Endothelial cell of umbilical vein (primary cell): ENCODE results near the gene FIG4. TPM values are rescaled to one million over a fixed set of nuclear protein-coding genes. Genes with fewer than 3 reads are reported as not detected.

Source experiments
- BruUV-seq: library from RNA; stranded (reverse); fragments of 400-500 nt; replicated peaks from 2 replicates; lab custom pipeline; 2021; lab: Mats Ljungman, UMichigan
- CTCF ChIA-PET: fragments of 300-600, 350-600 bp; sonication (Branson Sonifier 250); formaldehyde crosslinking; loops from one replicate; lab custom pipeline; 2021; ENCODE audit warnings: antibody characterized with exemption, inconsistent platforms; lab: Charles Lee
- POLR2A ChIA-PET: fragments of 300-600, 350-600 bp; sonication (Branson Sonifier 250); formaldehyde crosslinking; loops from one replicate; lab custom pipeline; 2021; ENCODE audit warnings: antibody characterized with exemption, inconsistent platforms; lab: Charles Lee
- DNase-seq: peaks from one replicate; pipeline ENCODE4 v3.0.0-alpha.2; 2011; ENCODE audit warnings: low read depth, low spot score
- FAIRE-seq: peaks from 2 replicates; lab custom pipeline; 2011; peaks lifted over from hg19 to GRCh38; lab: Jason Lieb, UNC
- H2AFZ ChIP-seq: 2 replicates; pipeline ENCODE4 v1.6.0; 2012; ENCODE audit warnings: low read depth, low read length, control low read depth, inconsistent platforms
- H3K27ac ChIP-seq: 2 replicates; pipeline ENCODE4 v1.5.1; 2011; ENCODE audit warnings: low read depth, mild to moderate bottlenecking, control low read depth, low read length, moderate library complexity; ENCODE audit not compliant: insufficient read depth
- H3K27me3 ChIP-seq, 2 experiments: 2 replicates each; pipeline versions ENCODE4 v1.6.0 to v1.6.1; 2011; ENCODE audit warnings: low read length in 2 of 2, mixed read lengths in 1 of 2; ENCODE audit not compliant: control insufficient read depth in 2 of 2, insufficient read depth in 2 of 2
- H3K36me3 ChIP-seq, 2 experiments: 2 replicates in 1 of 2; 3 replicates in 1 of 2; pipeline ENCODE4 v1.5.1; 2011; ENCODE audit warnings: low read length in 2 of 2, mild to moderate bottlenecking in 1 of 2, moderate library complexity in 1 of 2; ENCODE audit not compliant: control insufficient read depth in 2 of 2, insufficient read depth in 2 of 2; ENCODE audit errors: extremely low read depth in 1 of 2
- H3K4me1 ChIP-seq: 3 replicates; pipeline ENCODE4 v1.5.1; 2011; ENCODE audit warnings: mild to moderate bottlenecking, low read length; ENCODE audit not compliant: control insufficient read depth, insufficient read depth; ENCODE audit errors: extremely low read depth
- H3K4me2 ChIP-seq: 2 replicates; pipeline ENCODE4 v1.6.1; 2011; ENCODE audit warnings: low read length, control low read depth, mixed read lengths; ENCODE audit not compliant: insufficient read depth
- H3K4me3 ChIP-seq, 3 experiments: fragments of 200-600 bp in 1 of 3; sonication (generic), shearing (Covaris generic) in 1 of 3; replicated peaks in 1 of 3; 2 replicates each; pipeline ENCODE4 v1.5.1; 2011 to 2016; ENCODE audit warnings: control low read depth in 3 of 3, low read length in 3 of 3, mild to moderate bottlenecking in 2 of 3, inconsistent platforms in 1 of 3, low read depth in 1 of 3, moderate library complexity in 1 of 3; ENCODE audit not compliant: insufficient read depth in 1 of 3
- H3K79me2 ChIP-seq: 2 replicates; pipeline ENCODE4 v1.6.0; 2012; ENCODE audit warnings: low read length, inconsistent platforms; ENCODE audit not compliant: control insufficient read depth, insufficient read depth
- H3K9ac ChIP-seq: replicated peaks from 2 replicates; pipeline ENCODE3; 2011; ENCODE audit warnings: low read length, control low read depth; ENCODE audit not compliant: insufficient read depth; ENCODE audit errors: extremely low read depth
- H3K9me1 ChIP-seq: replicated peaks from 3 replicates; pipeline ENCODE4 v1.6.0; 2011; ENCODE audit warnings: mild to moderate bottlenecking, low read length; ENCODE audit not compliant: control insufficient read depth, insufficient read depth; ENCODE audit errors: extremely low read depth
- H3K9me3 ChIP-seq: replicated peaks from 2 replicates; pipeline ENCODE4 v1.5.1; 2012; ENCODE audit warnings: low read length, inconsistent platforms; ENCODE audit not compliant: control insufficient read depth, insufficient read depth
- H4K20me1 ChIP-seq: replicated peaks from 2 replicates; pipeline ENCODE3; 2011; ENCODE audit warnings: mild to moderate bottlenecking, low read length; ENCODE audit not compliant: control insufficient read depth, insufficient read depth; ENCODE audit errors: extremely low read depth
- EZH2 ChIP-seq: IDR thresholded peaks from 2 replicates; pipeline ENCODE4 v1.6.1; 2012; ENCODE audit warnings: borderline replicate concordance, low read depth, mild to moderate bottlenecking, moderate library complexity, low read length, inconsistent platforms; ENCODE audit not compliant: severe bottlenecking
- FOS ChIP-seq: IDR thresholded peaks from 2 replicates; pipeline ENCODE4 v1.6.1; 2011; ENCODE audit warnings: mild to moderate bottlenecking, low read length, moderate library complexity, borderline replicate concordance; ENCODE audit not compliant: insufficient read depth
- GATA2 ChIP-seq: IDR thresholded peaks from 2 replicates; pipeline ENCODE4 v1.7.0; 2011; ENCODE audit warnings: low read depth, mild to moderate bottlenecking, moderate library complexity, mixed read lengths, low read length; ENCODE audit not compliant: insufficient read length, insufficient read depth
- JUN ChIP-seq: IDR thresholded peaks from 2 replicates; pipeline ENCODE4 v1.6.1; 2011; ENCODE audit warnings: borderline replicate concordance, low read depth; ENCODE audit not compliant: insufficient read length, insufficient read depth
- MYC ChIP-seq: IDR thresholded peaks from one replicate; pipeline ENCODE4 v1.6.1; 2011; ENCODE audit warnings: mild to moderate bottlenecking, low read depth, low read length
- POLR2A ChIP-seq: IDR thresholded peaks from 2 replicates; pipeline ENCODE4 v1.6.1; 2012; ENCODE audit warnings: low read depth, mild to moderate bottlenecking, control low read depth, low read length
- POLR2AphosphoS5 ChIP-seq: IDR thresholded peaks from 2 replicates; pipeline ENCODE4 v1.6.1; 2012; ENCODE audit warnings: low read depth, mild to moderate bottlenecking, control low read depth, low read length, moderate library complexity; ENCODE audit not compliant: insufficient read depth
- dilution Hi-C: fragments of 300-500 bp; cut with MboI; formaldehyde crosslinking; loops from one replicate; pipeline ENCODE4 v1.15.0; 2019; ENCODE audit warnings: low sequenced_read_pairs; ENCODE audit not compliant: extremely low pct_ligation_motif_present
- intact Hi-C: fragments of 100-400 bp; cut with micrococcal nuclease; formaldehyde crosslinking; loops from one replicate; pipeline ENCODE4 v1.10.0; 2022
- polyA plus RNA-seq, 4 experiments: library from polyadenylated mRNA; depleted of rRNA in 3 of 4; stranded (reverse) in 3 of 4; unstranded in 1 of 4; fragments of >200 nt; gene quantifications; 2 replicates each; pipeline versions ENCODE4 v1.2.1 to v1.2.3, GENCODE V29; 2011 to 2012; ENCODE audit warnings: missing spikeins in 1 of 4
- total RNA-seq: library from RNA; stranded (reverse); gene quantifications from 2 replicates; pipeline ENCODE4 v1.2.3, GENCODE V29; 2021
- TF ChIP-seq, protein P1 (sequence below): IDR thresholded peaks from 2 replicates; pipeline ENCODE4 v1.6.1; 2011; ENCODE audit not compliant: insufficient read depth, insufficient read length
- TF ChIP-seq, protein P2 (sequence below), 2 donors: IDR thresholded peaks; 1 replicate in 1 of 2; 2 replicates in 1 of 2; pipeline ENCODE4 v1.5.1; 2011; ENCODE audit warnings: low read length in 2 of 2, mild to moderate bottlenecking in 2 of 2, moderate library complexity in 2 of 2, control low read depth in 1 of 2, inconsistent platforms in 1 of 2, low read depth in 1 of 2; ENCODE audit not compliant: insufficient read depth in 1 of 2; ENCODE audit errors: extremely low read depth in 1 of 2

FIG4 gene
- total and polyA plus RNA-seq, 2 donors (not counting 3 experiments of a cell fraction or from before 2014, with no cell fraction given): 7.9 to 12.2 TPM

DNA sequence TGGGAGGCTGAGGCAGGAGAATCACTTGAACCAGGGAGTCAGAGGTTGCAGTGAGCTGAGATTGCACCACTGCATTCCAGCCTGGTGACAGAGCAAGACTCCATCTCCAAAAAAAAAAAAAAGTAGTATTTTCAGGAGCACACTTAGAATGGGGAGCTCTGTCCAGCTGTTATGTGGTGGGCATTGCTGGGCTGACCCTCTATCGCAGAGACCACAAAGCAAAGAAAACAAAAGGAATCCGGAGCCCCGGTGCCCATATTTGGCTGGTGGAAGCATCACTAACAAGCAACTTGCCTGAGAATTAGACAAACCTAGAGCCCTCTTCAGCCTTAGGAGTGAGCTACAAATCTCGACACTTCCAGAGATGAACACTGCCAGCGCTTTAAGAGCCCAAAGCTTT, 149.7 kb downstream of the FIG4 start:
- no peaks in the 10 kb centered on the region for H3K36me3 ChIP-seq
- dilution Hi-C loops: no loop called here
- H3K4me3 ChIP-seq: no peak overlapping the region
- H4K20me1 ChIP-seq: no peaks in the 10 kb centered on the region
- no peak for DNase-seq
- H3K9ac ChIP-seq: no peak overlapping the region
- no peak overlapping the region for H3K4me2 ChIP-seq
- POLR2A ChIA-PET: interaction anchor here (0.6 kb wide), 1 partner anchor 18 kb away, joined by 3 read pairs; no protein-coding TSS in a partner anchor
- CTCF ChIA-PET: interaction anchor here (0.8 to 1.3 kb wide), 2 partner anchors 199 to 203 kb away, joined by 3 to 4 read pairs; no protein-coding TSS in a partner anchor
- H3K9me3 ChIP-seq: no peaks in the 10 kb centered on the region
- H3K9me1 ChIP-seq: no peaks in the 10 kb centered on the region
- BruUV-seq: no TSS peak
- no peaks in the 10 kb centered on the region for H3K27me3 ChIP-seq
- no peak for FAIRE-seq
- no peaks in the 10 kb centered on the region for H3K79me2 ChIP-seq
- H2AFZ ChIP-seq: no peak overlapping the region
- H3K27ac ChIP-seq: no peak overlapping the region
- TF ChIP-seq, protein P1, sequence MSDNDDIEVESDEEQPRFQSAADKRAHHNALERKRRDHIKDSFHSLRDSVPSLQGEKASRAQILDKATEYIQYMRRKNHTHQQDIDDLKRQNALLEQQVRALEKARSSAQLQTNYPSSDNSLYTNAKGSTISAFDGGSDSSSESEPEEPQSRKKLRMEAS: no peak
- no peak for TF ChIP-seq MYC
- TF ChIP-seq EZH2: no peak
- TF ChIP-seq, protein P2, sequence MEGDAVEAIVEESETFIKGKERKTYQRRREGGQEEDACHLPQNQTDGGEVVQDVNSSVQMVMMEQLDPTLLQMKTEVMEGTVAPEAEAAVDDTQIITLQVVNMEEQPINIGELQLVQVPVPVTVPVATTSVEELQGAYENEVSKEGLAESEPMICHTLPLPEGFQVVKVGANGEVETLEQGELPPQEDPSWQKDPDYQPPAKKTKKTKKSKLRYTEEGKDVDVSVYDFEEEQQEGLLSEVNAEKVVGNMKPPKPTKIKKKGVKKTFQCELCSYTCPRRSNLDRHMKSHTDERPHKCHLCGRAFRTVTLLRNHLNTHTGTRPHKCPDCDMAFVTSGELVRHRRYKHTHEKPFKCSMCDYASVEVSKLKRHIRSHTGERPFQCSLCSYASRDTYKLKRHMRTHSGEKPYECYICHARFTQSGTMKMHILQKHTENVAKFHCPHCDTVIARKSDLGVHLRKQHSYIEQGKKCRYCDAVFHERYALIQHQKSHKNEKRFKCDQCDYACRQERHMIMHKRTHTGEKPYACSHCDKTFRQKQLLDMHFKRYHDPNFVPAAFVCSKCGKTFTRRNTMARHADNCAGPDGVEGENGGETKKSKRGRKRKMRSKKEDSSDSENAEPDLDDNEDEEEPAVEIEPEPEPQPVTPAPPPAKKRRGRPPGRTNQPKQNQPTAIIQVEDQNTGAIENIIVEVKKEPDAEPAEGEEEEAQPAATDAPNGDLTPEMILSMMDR (IDR thresholded peaks at IDR 0.05; ENCODE audit: extremely low read depth in 1 of 2, insufficient read depth in 1 of 2, low read depth in 1 of 2, low read length in 2 of 2): no peak
- TF ChIP-seq POLR2AphosphoS5: no peak
- no peak for TF ChIP-seq GATA2
- no peak for TF ChIP-seq POLR2A
- no peak for TF ChIP-seq FOS
- no peak for TF ChIP-seq JUN
- intact Hi-C loops: no loop called here
- no peaks in the 10 kb centered on the region for H3K4me1 ChIP-seq
